Prostate gland (tissue), 2 donors: ENCODE data around the gene ARHGDIG.

Source experiments
- POLR2A ChIP-seq: fragments of 450-650 bp; IDR thresholded peaks from one replicate; pipeline ENCODE4 v1.6.1; 2016; ENCODE audit warnings: antibody characterized with exemption, mild to moderate bottlenecking
- POLR2AphosphoS5 ChIP-seq: sonication (generic); formaldehyde crosslinking; IDR thresholded peaks from one replicate; pipeline ENCODE4 v1.6.1; 2017; ENCODE audit warnings: antibody characterized with exemption
- TF ChIP-seq, protein P1 (sequence below), 4 experiments: fragments of 200-600 bp in 2 of 4; fragments of 450-650 bp in 2 of 4; sonication (generic) in 2 of 4; IDR thresholded peaks; 1 replicate in 3 of 4; 2 replicates in 1 of 4; pipeline ENCODE4 v1.5.1; 2016 to 2019; ENCODE audit warnings: antibody characterized with exemption in 4 of 4, mild to moderate bottlenecking in 2 of 4, moderate library complexity in 2 of 4

DNA sequence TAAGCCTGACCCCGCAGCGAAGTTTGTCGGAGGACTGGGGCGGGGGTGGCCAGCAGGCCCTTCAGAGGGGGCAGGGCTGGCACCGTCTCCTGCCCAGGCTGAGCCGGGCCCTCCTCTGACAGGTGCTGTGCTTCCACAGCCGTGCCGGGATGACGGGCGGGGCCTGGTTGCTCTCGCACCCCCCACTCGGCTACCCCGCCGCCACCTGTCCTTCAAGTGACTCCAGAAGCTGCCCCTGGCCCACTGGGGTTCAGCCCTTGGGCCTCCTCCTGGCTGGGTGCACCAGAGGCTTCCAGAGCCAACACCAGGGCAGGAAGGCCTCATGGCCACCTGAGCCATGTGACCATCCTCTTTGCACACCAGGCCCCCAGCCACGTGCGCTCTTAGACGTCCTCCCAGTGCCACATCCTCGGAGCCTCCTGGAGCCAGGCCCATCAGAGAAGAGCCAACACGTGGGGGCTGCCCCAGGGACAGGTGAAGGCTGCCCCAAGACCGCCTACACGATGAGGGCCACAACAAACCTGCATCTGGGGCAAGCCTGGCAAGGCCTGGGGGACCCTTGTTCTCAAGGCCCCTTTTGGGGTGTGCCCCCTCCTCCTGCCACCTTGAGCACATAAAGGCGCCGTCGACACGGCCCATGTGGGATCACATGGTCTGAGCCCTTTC is 9.8 kb downstream of the ARHGDIG start:
- TF ChIP-seq, protein P1, sequence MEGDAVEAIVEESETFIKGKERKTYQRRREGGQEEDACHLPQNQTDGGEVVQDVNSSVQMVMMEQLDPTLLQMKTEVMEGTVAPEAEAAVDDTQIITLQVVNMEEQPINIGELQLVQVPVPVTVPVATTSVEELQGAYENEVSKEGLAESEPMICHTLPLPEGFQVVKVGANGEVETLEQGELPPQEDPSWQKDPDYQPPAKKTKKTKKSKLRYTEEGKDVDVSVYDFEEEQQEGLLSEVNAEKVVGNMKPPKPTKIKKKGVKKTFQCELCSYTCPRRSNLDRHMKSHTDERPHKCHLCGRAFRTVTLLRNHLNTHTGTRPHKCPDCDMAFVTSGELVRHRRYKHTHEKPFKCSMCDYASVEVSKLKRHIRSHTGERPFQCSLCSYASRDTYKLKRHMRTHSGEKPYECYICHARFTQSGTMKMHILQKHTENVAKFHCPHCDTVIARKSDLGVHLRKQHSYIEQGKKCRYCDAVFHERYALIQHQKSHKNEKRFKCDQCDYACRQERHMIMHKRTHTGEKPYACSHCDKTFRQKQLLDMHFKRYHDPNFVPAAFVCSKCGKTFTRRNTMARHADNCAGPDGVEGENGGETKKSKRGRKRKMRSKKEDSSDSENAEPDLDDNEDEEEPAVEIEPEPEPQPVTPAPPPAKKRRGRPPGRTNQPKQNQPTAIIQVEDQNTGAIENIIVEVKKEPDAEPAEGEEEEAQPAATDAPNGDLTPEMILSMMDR (IDR thresholded peaks at IDR 0.05): no peak
- TF ChIP-seq POLR2AphosphoS5 (no peak), POLR2A (no peak)
